ENCODE results near the gene NOL12. TPM values are rescaled to one million over a fixed set of nuclear protein-coding genes. Genes with fewer than 3 reads are reported as not detected.
"Not testable (repeated sequence)": the region's sequence is repeated elsewhere in the genome, so short reads cannot be mapped to it uniquely, and the experiment has no call there.

NOL12 gene
- polyA plus RNA-seq, 1 donor: 19.9 TPM

DNA sequence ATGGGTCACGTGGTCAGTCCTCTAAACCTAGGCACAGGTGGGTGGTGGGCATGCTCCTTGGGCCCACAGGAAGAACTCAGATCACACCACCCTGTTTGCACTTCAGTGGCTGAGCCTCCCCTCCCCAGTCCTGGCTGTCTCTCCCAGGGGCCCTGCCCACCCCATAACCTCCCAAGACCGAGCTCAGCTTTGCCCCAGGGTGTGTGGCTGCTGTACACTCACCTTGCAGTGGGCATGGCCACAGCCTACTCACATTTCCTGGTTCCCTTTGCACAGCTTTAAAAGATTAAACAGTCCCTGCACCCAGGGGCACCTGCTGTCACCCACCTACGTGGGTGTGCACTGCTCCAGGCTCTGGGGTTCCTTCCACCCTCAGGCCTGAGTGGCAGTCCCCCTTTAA, 24.5 kb downstream of the NOL12 start:
- no peak for DNase-seq

DNA sequence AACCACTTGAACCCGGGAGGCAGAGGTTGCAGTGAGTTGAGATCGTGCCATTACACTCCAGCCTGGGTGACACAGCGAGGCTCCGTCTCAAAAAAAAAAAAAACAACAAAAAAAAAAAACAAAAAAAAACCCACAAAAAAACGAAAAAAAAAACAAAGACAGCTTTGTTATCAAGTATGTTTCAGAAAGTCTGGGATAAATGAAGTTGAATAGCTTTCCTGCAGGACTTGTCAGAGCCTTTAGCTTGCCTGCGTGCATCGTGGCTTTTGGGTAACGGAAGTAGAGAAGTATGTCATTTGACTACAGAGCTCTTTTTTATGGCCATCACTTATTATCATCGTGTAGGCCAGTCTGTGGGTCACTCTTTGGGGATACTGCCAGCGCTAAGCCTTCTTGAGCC, 25.3 kb downstream of the NOL12 start:
- DNase-seq: no peak

DNA sequence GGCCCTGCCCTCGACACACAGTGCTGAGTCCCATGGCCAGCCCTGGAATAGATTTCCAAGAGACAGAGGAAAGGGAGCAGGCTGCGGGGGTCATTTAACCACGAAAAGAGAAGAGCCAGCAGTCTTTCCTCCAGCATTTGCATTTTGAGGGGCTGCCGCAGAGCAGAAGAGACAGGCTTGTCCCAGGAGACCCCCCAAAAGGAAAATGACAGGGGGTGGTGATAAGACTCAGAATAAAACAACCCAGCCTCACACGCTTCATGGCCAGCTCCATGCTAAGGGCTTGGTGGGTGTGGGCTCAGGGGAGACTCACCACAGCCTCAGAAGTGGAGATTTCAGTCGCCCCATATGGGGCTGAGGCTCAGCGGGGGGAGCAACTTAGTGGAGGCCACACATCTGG, 27.6 kb downstream of the NOL12 start:
- DNase-seq: no peak

DNA sequence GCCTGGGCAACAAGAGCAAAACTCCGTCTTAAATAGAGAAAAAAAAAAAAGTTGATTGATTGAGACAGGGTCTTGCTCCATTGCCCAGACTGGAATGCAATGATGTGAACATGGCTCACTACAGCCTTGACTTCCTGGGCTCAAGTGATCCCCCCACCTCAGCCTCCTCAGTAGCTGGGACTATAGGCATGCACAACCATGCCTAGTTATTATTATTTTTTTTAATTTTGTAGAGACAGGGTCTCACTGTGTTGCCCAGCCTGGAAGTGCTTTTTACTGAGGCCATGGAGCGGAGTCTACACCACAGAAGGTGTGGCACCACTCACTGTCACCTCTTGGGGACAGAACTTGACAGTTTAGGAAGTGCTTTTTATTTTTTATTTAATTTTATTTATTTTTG, 28.5 kb downstream of the NOL12 start:
- no peak for DNase-seq

DNA sequence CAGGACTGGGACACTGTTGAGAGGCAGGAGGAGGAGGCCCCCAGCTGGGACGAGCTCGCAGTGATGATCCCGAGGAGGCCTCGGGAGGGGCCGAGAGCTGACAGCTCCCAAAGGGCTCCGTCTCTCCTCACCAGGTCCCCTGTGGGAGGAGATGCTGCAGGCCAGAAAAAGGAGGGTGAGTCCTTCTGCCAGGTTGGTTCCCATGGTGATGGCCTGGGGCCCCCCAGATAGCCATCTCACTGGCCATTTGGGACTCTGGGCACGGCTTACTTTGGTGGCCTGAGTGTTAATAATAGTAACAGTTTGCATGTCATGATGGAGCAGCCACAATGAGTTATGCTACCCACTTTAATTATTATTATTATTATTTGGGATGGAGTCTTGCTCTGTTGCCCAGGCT, 29.6 kb downstream of the NOL12 start:
- no peak for DNase-seq

DNA sequence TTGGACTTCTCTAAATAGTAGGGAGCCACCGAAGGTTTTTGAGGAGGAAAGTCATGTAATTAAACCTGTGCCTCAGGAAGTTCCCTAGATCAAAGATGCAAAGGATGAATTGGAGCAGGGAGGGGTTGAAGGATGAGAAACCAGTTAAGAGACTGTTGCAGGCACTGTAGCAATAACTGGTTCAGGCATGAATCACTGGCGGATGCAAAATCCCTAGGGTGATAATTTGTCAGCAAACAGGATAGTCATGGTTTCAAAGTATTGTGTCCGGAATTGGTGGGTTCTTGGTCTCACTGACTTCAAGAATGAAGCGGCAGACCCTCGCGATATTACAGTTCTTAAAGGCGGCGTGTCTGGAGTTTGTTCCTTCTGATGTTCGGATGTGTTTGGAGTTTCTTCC, 30.6 kb downstream of the NOL12 start:
- no peak for DNase-seq

DNA sequence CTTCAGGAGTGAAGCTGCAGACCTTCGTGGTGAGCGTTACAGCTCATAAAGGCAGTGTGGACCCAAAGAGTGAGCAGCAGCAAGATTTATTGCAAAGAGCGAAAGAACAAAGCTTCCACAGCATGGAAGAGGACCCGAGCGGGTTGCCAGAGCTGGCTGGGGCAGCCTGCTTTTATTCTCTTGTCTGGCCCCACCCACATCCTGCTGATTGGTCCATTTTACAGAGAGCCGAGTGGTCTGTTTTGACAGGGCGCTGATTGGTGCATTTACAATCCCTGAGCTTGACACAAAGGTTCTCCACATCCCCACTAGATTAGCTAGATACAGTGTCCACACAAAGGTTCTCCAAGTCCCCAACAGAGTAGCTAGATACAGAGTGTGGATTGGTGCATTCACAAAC, 31.1 kb downstream of the NOL12 start:
- DNase-seq: not testable (repeated sequence)

DNA sequence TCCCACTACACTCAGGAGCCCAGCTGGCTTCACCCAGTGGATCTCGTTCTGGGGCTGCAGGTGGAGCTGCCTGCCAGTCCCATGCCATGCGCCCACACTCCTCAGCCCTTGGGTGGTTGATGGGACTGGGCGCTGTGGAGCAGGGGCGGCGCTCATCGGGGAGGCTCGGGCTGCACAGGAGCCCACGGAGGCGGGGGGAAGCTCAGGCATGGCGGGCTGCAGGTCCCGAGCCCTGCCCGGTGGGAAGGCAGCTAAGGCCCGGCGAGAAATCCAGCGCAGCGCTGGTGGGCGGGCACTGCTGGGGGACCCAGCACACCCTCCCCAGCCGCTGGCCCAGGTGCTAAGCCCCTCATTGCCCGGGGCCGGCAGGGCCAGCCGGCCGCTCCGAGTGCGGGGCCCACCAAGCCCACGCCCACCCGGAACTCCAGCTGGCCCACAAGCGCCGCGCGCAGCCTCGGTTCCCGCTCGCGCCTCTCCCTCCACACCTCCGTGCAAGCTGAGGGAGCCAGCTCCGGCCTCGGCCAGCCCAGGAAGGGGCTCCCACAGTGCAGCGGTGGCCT, 31.7 kb downstream of the NOL12 start:
- DNase-seq: not testable (repeated sequence)

DNA sequence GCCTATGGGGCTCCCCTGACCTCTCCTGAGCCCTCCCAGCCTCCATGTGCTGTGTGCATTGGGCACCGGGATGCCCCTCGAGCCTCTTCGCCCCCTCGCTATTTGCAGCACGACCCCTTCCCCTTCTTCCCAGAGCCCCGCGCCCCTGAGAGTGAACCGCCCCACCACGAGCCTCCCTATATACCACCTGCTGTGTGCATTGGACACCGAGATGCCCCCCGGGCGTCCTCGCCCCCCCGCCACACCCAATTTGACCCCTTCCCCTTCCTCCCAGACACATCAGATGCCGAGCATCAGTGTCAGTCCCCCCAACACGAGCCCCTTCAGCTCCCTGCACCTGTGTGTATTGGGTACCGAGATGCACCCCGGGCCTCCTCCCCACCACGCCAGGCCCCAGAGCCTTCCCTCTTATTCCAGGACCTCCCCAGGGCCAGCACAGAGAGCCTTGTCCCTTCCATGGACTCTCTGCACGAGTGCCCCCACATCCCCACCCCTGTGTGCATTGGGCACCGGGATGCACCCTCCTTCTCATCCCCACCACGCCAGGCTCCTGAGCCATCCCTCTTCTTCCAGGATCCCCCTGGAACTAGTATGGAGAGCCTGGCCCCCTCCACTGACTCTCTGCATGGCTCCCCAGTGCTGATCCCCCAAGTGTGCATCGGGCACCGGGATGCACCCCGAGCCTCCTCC, 39.6 kb downstream of the NOL12 start:
- DNase-seq: no peak

DNA sequence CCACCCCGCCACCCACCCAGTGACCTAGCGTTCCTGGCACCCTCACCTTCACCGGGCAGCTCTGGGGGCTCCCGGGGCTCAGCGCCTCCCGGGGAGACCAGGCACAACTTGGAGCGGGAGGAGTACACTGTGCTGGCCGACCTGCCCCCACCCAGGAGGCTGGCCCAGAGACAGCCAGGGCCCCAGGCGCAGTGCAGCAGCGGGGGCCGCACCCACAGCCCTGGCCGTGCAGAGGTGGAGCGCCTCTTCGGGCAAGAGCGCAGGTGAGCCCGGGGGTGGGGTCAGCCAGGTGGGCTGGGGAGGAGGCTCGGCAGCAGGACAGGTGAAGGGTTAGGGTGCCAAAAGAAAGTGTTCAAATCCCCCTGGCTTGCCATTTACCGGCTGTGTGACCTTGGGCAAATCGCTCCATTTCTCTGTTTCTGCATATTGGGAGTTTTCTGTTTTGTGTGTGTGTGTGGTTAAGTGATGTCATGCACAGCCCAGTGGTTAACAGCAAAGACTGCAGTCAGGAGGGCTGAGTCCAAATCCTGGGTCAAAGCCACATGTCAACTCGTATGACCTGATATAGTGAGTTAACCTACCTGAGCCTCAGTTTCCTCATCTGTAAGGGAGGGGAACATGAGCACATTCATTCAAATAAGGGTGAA, 40.2 kb downstream of the NOL12 start:
- no peak for DNase-seq

DNA sequence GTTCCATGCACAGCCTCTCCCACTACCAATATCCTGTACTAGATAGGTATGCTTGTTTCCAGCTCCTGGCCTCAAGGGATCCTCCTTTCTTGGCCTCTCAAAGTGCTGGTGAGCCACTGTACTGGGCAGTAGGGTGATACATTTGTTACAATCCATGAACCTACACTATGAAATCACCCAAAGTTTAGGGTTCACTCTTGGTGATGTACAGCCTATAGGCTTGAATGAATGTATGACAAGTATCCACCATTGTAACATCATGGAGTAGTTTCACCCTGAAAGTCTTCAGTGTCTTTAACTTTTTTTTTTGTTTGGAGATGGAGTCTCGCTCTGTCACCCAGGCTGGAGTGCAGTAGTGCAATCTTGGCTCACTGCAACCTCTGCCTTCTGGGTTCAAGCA, 42.5 kb downstream of the NOL12 start:
- no peak for DNase-seq

DNA sequence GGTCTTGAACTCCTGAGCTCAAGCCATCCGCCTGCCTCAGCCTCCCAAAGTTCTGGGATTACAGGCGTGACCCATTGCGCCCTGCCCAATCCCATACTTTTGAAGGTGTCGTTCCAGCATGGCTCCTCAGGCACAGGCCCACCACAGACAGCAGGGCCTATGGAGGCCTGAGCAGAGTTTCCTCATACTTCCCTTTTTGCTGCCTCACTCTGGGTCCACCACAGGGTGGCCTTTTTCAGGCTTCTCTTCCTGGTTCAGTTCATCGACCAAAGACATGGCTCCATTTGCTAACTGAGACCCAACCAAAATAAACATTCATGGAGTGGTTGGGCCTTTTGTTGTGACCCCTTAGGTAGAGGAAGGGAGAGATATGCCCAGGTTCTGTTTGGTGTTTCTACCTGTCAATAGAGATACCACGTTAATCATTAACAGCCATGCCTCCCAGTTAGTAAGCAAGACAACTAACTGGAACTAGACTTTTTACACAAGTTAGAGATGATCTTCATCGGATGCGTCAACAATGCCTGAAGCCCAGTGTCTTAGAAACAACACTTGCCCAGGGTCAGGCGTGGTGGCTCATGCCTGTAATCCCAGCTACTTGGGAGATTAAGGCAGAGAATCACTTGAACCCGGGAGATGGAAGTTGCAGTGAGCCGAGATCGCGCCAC, 45.8 kb downstream of the NOL12 start:
- DNase-seq: no peak

DNA sequence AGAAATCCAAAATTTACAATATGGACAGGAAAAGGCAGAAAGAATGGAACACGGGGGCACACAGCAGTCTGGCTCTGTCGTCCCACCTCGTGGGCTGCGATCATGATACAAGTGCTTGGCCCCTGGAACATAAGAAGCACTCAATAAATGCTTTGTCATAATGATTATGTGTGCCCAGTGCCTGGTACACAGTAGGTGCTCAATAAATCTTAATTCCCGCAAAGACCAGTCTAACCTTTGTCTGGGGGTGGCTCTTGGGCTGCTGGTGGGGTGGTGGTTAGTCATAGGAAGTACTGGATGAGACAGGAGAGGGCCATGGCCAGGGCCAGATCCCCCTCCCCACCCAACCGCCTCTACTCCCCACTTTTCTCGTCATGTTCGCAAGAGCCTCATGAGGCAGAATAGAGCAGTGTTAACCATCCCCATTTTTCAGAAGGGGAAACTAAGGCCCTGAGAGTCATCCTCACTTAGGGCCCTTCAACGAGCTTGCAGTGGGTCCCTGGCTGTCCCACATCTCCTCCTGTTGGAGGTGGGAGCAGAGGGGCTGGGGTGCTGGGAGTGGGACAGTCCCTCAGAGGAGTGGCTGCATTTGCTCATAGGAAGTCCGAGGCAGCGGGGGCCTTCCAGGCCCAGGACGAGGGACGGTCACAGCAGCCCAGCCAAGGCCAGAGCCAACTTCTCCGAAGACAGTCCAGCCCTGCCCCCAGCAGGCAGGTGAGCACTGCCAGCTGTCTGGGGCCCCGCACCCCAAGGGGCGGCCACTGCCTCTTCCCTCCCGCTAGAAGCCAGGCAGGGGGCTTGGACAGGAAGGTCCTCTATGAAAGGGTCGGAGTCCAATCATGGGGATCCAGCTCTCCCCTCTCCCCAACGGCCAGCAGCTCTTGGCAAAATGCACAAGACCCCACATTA, 46.8 kb downstream of the NOL12 start:
- no peak for DNase-seq

DNA sequence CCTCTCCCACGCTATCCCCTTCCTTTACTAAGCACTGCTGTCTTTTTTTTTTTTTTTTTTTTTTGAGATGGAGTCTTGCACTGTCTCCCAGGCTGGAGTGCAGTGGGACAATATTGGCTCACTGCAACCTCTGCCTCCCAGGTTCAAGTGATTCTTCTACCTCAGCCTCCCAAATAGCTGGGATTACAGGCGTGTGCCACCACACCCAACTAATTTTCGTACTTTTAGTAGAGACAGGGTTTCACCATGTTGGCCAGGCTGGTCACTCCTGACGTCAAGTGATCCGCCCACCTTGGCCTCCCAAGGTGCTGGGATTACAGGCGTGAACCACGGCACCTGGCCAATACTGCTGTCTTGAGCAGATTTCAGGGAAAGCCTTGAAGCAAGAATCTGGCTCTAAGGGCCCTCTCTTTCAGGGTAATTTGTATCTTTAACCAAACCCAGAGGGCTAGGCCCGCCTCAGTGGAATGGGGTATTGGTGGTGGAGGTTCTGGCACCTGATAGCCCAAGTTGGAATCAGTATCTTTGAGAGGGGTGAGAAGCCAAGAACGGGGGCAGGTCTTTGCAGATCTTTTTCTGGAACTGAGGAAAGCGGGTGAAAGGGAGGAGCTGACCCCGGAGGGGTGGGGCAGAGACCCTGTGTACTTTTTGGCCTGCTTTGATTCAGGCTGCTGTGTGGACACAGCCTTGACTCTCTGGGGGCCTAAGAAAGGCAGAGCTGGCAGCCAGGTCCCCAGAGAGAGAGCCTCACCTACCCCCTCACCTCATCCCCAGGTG, 47.7 kb downstream of the NOL12 start:
- DNase-seq: no peak

DNA sequence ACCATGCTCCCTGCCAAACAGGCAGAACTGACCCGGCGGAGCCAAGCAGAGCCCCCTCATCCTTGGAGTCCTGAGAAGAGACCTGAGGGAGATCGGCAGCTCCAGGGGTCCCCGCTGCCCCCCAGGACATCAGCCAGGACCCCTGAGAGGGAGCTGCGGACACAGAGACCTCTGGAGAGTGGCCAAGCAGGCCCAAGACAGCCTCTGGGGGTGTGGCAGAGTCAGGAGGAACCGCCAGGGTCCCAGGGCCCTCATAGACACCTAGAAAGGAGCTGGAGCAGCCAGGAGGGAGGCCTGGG, 48.2 kb downstream of the NOL12 start:
- DNase-seq: no peak

DNA sequence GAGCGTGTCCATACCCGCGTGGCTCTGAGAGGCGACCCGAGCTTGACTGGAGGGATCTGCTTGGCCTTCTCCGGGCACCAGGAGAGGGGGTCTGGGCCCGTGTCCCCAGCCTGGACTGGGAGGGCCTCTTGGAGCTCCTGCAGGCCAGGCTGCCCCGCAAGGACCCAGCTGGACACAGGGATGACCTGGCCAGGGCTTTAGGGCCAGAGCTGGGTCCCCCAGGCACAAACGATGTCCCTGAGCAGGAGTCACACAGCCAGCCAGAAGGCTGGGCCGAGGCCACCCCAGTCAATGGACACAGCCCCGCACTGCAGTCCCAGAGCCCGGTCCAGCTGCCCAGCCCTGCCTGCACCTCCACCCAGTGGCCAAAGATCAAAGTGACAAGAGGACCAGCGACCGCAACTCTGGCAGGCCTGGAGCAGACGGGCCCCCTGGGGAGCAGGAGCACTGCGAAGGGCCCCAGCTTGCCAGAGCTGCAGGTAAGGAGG, 48.9 kb downstream of the NOL12 start:
- no peak for DNase-seq

DNA sequence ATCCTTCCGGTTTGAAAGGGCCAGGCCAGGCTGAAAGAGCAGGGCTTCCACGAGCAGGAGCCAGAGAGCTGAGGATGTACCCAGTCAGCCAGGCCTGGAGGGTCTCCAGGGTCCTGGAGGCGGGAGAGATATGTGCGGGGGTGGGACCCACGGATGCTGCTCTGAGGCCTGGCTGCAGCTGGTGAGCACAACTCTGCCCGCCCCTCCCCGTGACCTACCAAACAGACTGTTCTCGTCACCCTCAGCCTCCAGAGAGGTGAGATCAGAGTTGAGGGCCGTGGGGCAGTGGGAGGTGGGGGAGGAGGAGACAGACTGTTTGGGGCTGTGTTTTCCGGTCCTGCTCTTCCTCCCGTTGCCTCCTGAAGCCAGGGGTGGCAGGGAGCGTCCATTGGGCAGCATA, 52.9 kb downstream of the NOL12 start:
- DNase-seq: peak; percentile 71

DNA sequence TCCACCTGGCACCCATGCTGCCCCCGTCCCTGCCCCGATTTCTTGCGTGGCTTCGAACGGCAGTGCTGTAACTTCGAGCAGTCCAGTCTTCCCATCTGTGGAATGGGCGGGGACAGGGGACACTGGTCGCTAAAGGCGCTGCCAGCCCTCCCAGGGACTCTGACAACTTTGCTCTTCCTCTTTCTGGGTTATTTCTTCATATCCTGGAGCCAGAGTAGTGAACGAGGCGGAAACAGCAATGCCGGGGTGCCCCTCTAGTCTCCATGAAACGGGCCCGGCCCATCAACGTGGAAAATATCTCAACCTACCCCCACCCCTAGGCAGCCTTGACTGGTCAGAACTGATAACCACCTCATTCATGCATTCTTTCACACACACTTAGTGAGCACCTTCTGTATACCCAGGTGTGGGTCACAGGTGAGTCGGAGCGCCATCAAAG, 53.5 kb downstream of the NOL12 start:
- DNase-seq: no peak

DNA sequence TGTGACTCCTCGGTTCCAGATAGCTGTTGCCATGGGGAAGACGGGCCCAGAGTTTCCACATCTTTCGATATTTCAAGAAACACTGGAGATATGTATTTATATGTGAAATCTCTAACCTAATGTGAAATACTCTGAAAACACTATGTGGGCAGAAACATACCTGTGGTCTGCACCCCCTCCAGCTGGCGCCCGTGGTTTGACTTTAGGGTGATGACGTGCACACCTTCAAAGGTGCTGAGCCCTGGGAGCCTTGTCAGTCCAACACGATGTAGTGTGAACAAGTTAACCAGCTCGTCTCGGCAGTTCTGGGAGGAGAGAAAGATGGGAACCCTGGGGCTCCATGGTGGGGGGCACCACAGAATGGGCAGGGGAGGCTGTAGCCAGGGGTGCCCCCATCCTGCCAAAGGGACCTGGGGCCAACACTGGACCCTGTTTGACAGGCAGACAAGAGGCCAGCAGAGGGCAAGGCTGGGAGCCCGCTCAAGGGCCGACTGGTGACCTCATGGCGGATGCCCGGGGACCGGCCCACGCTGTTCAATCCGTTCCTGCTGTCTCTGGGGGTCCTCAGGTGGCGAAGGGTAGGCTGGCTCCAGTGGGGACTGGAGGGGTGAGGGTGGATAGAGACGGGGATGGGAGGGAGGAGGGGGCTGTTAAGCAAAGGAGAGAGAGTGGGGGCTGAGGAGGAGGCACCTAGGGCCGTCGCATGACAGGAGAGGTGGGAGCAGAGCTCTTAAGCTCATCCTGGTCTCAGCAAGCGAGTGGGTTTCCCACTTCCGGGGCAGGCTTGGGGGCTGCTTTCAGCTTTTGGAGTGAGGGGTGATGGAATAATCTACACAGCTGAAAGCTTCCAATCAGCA, 54.5 kb downstream of the NOL12 start:
- no peak for DNase-seq

DNA sequence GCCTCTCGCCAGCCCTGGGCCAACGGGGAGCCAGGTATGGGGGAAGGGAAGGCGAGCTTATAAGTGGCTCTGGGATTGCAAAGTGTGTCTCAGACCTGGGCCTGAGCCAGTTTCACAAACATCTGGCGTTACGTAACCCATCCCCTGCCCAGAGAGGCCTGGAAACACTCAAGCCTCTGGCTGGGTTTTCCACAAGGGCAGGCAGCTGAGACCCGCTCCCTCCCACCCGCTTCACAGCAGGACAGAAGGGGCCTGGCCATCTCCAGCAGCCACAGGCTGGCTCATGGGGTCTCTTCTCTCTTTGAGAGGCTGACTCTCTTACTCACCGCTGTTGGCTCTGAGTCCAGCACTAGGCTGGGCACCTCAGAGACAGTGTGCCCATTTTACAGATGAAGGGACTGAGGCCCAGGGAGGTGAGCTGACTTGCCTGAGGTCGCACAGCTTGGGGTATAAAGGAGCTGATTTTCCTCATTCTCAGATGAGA, 55.2 kb downstream of the NOL12 start:
- peak; percentile 85 for DNase-seq

Measured in left kidney (tissue), 2 donors.